Endothelial cell of hepatic sinusoid (primary cell): Measurements from ENCODE around the gene LAMA1.
"Not testable (repeated sequence)": the region's sequence is repeated elsewhere in the genome, so short reads cannot be mapped to it uniquely, and the experiment has no call there.

Experiments used
- in situ Hi-C: cut with HindIII; loops from 2 replicates; pipeline ENCODE4 v1.10.0; 2017; ENCODE audit warnings: low sequenced_read_pairs

LAMA1 gene

GRCh38 chr18:7117390-7118355 is at the start of gene LAMA1:
Gene LAMA1 (minus strand): TSS chr18:7117797. CDS start chr18:7117720, 77 bp downstream.
- in situ Hi-C loops: no loop called here

- in situ Hi-C loops: loop anchor here (5.0 to 10.0 kb wide), 2 partner anchors 129 to 251 kb away; no protein-coding TSS in a partner anchor
These were observed 48.3 kb upstream of the LAMA1 start for GRCh38 chr18:7165846-7166393.

GRCh38 chr18:7164323-7165004 is 46.9 kb upstream of the LAMA1 start:
- in situ Hi-C loops: loop anchor here (5.0 to 10.0 kb wide), 2 partner anchors 127 to 250 kb away; no protein-coding TSS in a partner anchor

GRCh38 chr18:7158216-7158615 is 40.6 kb upstream of the LAMA1 start:
- in situ Hi-C loops: no loop called here

GRCh38 chr18:7157760-7158159 is 40.2 kb upstream of the LAMA1 start:
- in situ Hi-C loops: no loop called here

- in situ Hi-C loops: no loop called here
These were observed 38.3 kb upstream of the LAMA1 start for GRCh38 chr18:7155887-7156286.

GRCh38 chr18:7155092-7155491 is 37.5 kb upstream of the LAMA1 start:
- in situ Hi-C loops: no loop called here

- in situ Hi-C loops: no loop called here
These were observed 34.8 kb upstream of the LAMA1 start for GRCh38 chr18:7152440-7152839.

- in situ Hi-C loops: no loop called here
These were observed 29.8 kb upstream of the LAMA1 start for GRCh38 chr18:7147399-7147798.

GRCh38 chr18:7146067-7146466 is 28.5 kb upstream of the LAMA1 start:
- in situ Hi-C loops: no loop called here

- in situ Hi-C loops: not testable (repeated sequence)
These were observed 27.3 kb upstream of the LAMA1 start for GRCh38 chr18:7144921-7145320.

- in situ Hi-C loops: no loop called here
These were observed 23.7 kb upstream of the LAMA1 start for GRCh38 chr18:7141287-7141686.

GRCh38 chr18:7139409-7139808 is 21.8 kb upstream of the LAMA1 start:
- in situ Hi-C loops: no loop called here

GRCh38 chr18:7133181-7133580 is 15.6 kb upstream of the LAMA1 start:
- in situ Hi-C loops: loop anchor here (5.0 kb wide), 1 partner anchor 41 kb away; no protein-coding TSS in a partner anchor

- in situ Hi-C loops: loop anchor here (5.0 kb wide), 1 partner anchor 40 kb away; no protein-coding TSS in a partner anchor
These were observed 15.0 kb upstream of the LAMA1 start for GRCh38 chr18:7132356-7133150.

- in situ Hi-C loops: no loop called here
These were observed 4.8 kb upstream of the LAMA1 start for GRCh38 chr18:7122376-7122775.

- in situ Hi-C loops: no loop called here
These were observed 706 bp downstream of the LAMA1 start for GRCh38 chr18:7116792-7117389.

GRCh38 chr18:7116001-7116730 is 1.4 kb downstream of the LAMA1 start:
- in situ Hi-C loops: no loop called here

- in situ Hi-C loops: no loop called here
These were observed 4.7 kb downstream of the LAMA1 start for GRCh38 chr18:7112936-7113335.
